Measurements from ENCODE around the gene CFAP251. TPM values are rescaled to one million over a fixed set of nuclear protein-coding genes. Genes with fewer than 3 reads are reported as not detected.

Gene CFAP251
- total RNA-seq, 4 donors from 2014 or later: 0.66 to 1.9 (median 0.87) TPM

DNA sequence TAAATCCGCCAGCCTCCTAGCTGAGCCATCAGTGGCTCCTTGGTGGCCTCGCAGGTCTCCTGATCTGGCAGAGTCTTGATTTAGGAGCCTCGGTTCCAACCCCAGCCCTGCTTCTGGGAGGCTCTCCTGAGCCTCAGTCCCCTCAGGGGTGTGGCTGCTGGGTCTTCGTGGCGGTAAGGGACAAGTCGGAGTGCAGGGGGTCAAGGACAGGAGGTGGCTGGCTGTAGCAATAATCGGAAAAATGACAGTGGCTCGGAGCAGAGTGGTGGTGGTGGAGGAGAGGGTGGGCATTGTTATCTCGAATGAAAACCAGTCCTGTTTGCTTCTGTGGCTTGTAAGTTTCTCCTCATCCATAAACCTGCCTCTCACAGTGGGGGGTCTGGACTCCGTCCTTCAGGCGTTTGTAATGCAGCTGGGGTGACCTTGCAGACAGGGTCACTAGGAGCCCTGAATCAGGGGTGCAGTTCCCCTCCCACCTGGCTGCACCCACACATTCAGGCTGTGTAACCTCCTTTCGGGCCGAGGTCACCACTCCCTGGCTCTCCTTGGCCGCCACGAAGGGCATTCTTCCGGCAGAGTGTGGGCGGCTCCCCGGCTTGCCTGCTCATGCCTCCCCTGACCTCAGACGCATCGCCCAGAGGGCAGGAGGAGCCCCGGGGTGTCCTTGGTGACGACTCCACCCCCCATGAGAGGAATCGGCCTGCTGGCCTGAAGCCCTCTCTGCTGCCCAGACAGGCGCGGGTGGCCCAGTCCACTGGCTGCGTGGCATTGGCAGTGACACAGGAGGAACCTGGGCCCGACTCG lies 111.4 kb downstream of the CFAP251 start:
- Histone ChIP-seq H3K27me3 (no peaks in the 10 kb centered on the region), H3K36me3 (peaks cover 0 to 2% (median 0%) of the 10 kb centered on the region in 4 donors), H3K4me1 (peaks cover 0 to 9% (median 5%) of the 10 kb centered on the region in 4 donors), H3K4me3 (no peak overlapping the region), H3K27ac (replicated peaks in 1 of 4) (no peak overlapping the region), H3K9me3 (no peaks in the 10 kb centered on the region)
- intact Hi-C loops (cut with DNase I): no loop called here
- DNase-seq (ENCODE audit: extremely low spot score): no peak
- 89% methylated on average over 11 of the region's 28 CpGs for WGBS
- no peak for TF ChIP-seq POLR2A (IDR thresholded peaks at IDR 0.05; ENCODE audit: low read depth)

DNA sequence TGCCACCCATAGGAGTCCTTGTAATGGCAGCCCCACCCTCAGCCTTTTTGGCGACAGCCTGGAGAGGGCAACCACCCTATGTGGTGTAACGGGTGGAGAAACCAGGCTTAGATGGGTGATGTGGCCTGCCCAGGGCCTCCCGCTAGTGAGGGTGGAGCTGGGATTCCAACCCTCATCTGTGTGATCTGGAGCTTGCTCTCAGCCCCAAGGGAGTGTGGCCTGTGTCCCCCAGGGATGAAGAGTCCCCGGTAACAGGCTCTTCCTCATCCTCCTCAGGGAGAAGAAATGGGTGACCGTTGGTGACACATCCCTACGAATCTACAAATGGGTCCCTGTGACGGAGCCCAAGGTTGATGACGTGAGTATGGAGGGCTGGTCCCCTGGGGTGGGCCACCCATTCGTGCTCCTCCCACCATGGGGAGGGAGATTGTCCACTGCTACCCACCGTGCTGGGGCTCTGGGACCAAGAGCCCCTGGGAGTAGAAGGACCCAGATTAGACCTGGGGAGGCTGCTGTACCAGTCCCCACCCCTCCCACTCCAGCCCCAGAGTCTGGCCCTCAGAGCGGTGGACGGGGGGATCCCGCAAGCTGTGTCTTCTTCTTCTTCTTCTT lies 112.1 kb downstream of the CFAP251 start:
- Histone ChIP-seq H3K27me3 (no peaks in the 10 kb centered on the region), H3K9me3 (no peaks in the 10 kb centered on the region), H3K27ac (replicated peaks in 1 of 4) (no peak overlapping the region), H3K36me3 (peaks cover 0 to 9% (median 4%) of the 10 kb centered on the region in 4 donors), H3K4me3 (no peak overlapping the region), H3K4me1 (peaks cover 0 to 9% (median 5%) of the 10 kb centered on the region in 4 donors)
- WGBS: 87% methylated on average over 10 of the region's 13 CpGs
- no peak for DNase-seq (ENCODE audit: extremely low spot score)
- no peak for TF ChIP-seq EP300 (IDR thresholded peaks at IDR 0.05)
- TF ChIP-seq POLR2A (IDR thresholded peaks at IDR 0.05; ENCODE audit: low read depth): no peak
- no peak for TF ChIP-seq POLR2AphosphoS5 (IDR thresholded peaks at IDR 0.05)
- TF ChIP-seq, protein P1, sequence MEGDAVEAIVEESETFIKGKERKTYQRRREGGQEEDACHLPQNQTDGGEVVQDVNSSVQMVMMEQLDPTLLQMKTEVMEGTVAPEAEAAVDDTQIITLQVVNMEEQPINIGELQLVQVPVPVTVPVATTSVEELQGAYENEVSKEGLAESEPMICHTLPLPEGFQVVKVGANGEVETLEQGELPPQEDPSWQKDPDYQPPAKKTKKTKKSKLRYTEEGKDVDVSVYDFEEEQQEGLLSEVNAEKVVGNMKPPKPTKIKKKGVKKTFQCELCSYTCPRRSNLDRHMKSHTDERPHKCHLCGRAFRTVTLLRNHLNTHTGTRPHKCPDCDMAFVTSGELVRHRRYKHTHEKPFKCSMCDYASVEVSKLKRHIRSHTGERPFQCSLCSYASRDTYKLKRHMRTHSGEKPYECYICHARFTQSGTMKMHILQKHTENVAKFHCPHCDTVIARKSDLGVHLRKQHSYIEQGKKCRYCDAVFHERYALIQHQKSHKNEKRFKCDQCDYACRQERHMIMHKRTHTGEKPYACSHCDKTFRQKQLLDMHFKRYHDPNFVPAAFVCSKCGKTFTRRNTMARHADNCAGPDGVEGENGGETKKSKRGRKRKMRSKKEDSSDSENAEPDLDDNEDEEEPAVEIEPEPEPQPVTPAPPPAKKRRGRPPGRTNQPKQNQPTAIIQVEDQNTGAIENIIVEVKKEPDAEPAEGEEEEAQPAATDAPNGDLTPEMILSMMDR (IDR thresholded peaks at IDR 0.05): no peak
- intact Hi-C loops (cut with DNase I): no loop called here

- TF ChIP-seq POLR2AphosphoS5 (IDR thresholded peaks at IDR 0.05): no peak
- no peak for TF ChIP-seq EP300 (IDR thresholded peaks at IDR 0.05)
- TF ChIP-seq, protein P1 (IDR thresholded peaks at IDR 0.05): peak; percentile 58 to 87 (median 67)
- intact Hi-C loops (cut with DNase I): no loop called here
- WGBS: 60% methylated on average over 14 of the region's 21 CpGs
Observed at GRCh38 chr12:122031342-122032216, 113.2 kb downstream of the CFAP251 start.

DNA sequence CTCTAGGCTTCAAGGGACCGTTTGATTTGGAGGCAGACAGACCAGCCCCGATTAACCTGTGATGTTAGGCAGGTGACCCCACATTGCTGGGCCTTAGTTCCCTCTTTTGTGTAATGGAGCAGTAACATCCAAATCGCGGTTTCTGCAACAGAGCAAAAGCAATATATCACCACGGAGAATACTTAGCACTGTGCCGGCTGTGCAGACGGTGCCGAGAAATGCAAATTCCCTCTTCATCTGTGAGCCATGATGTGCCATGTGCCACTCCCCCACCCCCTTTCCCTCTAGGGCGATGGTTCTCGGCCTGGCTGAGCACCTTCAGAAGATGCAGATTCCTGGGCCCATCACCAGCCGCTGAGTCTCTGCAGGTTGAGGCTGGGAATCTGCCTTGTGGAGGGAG lies 114.2 kb downstream of the CFAP251 start:
- intact Hi-C loops (cut with DNase I): no loop called here
- no peak for DNase-seq (ENCODE audit: extremely low spot score)

More at GRCh38 chr12:122031342-122032216, 113.2 kb downstream of the CFAP251 start:
- Histone ChIP-seq H3K36me3 (peaks cover 0 to 20% (median 14%) of the 10 kb centered on the region in 4 donors), H3K4me1 (peaks cover 0 to 9% (median 5%) of the 10 kb centered on the region in 4 donors), H3K9me3 (no peaks in the 10 kb centered on the region), H3K27me3 (no peaks in the 10 kb centered on the region), H3K4me3 (no peak overlapping the region), H3K27ac (replicated peaks in 1 of 4) (no peak overlapping the region)
- DNase-seq (ENCODE audit: extremely low spot score): no peak

More for the DNA sequence above, 114.2 kb downstream of the CFAP251 start:
- Histone ChIP-seq H3K27me3 (no peaks in the 10 kb centered on the region), H3K36me3 (peaks cover 0 to 30% (median 19%) of the 10 kb centered on the region in 4 donors), H3K4me1 (peaks cover 0 to 9% (median 5%) of the 10 kb centered on the region in 4 donors), H3K27ac (replicated peaks in 1 of 4) (no peak overlapping the region), H3K9me3 (no peaks in the 10 kb centered on the region), H3K4me3 (no peak overlapping the region)
- 95% methylated on average over 11 of the region's 11 CpGs for WGBS
- TF ChIP-seq EP300 (IDR thresholded peaks at IDR 0.05) (no peak), POLR2AphosphoS5 (IDR thresholded peaks at IDR 0.05) (no peak), POLR2A (IDR thresholded peaks at IDR 0.05; ENCODE audit: low read depth) (no peak)
- TF ChIP-seq, protein P1 (IDR thresholded peaks at IDR 0.05): no peak
